Loucy (cell line): ENCODE measurements around the gene PLPPR4.

Source experiments
- CTCF ChIP-seq: fragments of 200-600 bp; sonication (generic); conservative IDR thresholded peaks from 2 replicates; pipeline ENCODE4 v1.5.1; 2014; ENCODE audit warnings: mild to moderate bottlenecking, antibody characterized with exemption, low read length
- EZH2phosphoT487 ChIP-seq: fragments of 200-600 bp; IDR thresholded peaks from 2 replicates; pipeline ENCODE4 v1.6.1; 2018; ENCODE audit warnings: antibody characterized with exemption, mild to moderate bottlenecking, moderate library complexity, borderline replicate concordance

- TF ChIP-seq CTCF = no peak
- TF ChIP-seq EZH2phosphoT487 = no peak
Measured at GRCh38 chr1:99233446-99233845, 30.8 kb upstream of the PLPPR4 start.
